Left cardiac atrium (tissue), 4 donors: ENCODE data around the gene C16orf54. TPM values are rescaled to one million over a fixed set of nuclear protein-coding genes. Genes with fewer than 3 reads are reported as not detected.
A peak's percentile ranks its signal among the peaks of the same experiment; 100 is the strongest.
"Not testable (repeated sequence)": the region's sequence is repeated elsewhere in the genome, so short reads cannot be mapped to it uniquely, and the experiment has no call there.

Experiments
- ATAC-seq, 2 donors: fragments of 200-7000 bp; cut with Tn5 transposase; one replicate each; pipeline ENCODE4 v1.9.1; 2020; ENCODE audit warnings: mild to moderate bottlenecking in 2 of 2, moderate library complexity in 2 of 2
- DNase-seq: peaks from one replicate; pipeline ENCODE4 v3.0.0-alpha.2; 2020
- intact Hi-C, 2 donors: fragments of 100-400 bp; cut with DNase I; formaldehyde crosslinking; loops; one replicate each; pipeline versions ENCODE4 v1.14.1 to v1.15.1; 2022 to 2023
- total RNA-seq, 2 donors: library from RNA; stranded (reverse); fragmentation: NEBNext Ultra II Directional; extraction: Animal tissue kit (Norgen Biotek cat#: 25700); gene quantifications; one replicate each; pipeline ENCODE4 v1.2.1, GENCODE V29; 2021
- donor health status: DM: no; HTN: yes; CAD: no.
- donor health status: DM: no; HTN: yes; CAD: no; lungs with severe emphysema.
- donor health status: DM: yes; HTN: yes; CAD: no.
- donor health status: Dilated cardiomyopathy.

The C16orf54 gene
- total RNA-seq, 2 donors from 2014 or later: 1.3 to 1.7 TPM

DNA sequence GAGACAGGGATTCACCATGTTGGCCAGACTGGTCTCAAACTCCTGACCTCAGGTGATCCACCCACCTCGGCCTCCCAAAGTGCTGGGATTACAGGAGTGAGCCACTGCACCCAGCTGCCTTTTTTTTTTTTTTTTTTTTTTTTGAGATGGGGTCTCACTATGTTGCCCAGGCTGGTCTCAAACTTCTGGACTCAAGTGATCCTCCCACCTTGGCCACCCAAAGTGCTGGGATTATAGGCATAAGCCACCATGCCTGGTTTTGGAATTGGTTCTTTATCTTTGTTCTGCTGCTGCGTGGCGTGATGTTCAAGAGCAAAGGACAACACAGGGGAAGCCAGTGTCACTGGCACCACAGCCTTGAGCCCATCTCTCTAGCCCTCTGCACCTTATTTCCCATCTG is 50.1 kb downstream of the C16orf54 start:
- intact Hi-C loops, ATAC-seq: not testable (repeated sequence)

GRCh38 chr16:29694384-29695195 is 51.2 kb downstream of the C16orf54 start:
- ATAC-seq (peak in 1 of 2 donors; percentile 78), DNase-seq (no peak)
- intact Hi-C loops: no loop called here

More for the DNA sequence above, 50.1 kb downstream of the C16orf54 start:
- not testable (repeated sequence) for DNase-seq

- DNase-seq, intact Hi-C loops, ATAC-seq: not testable (repeated sequence)
Measured at GRCh38 chr16:29692606-29693005, 53.2 kb downstream of the C16orf54 start.

Other genes starting within 250 kb of the C16orf54 start
- 10 to 100 TPM; 22.1 to 23.4 TPM for gene NPIPB12, start 239.6 kb downstream of the C16orf54 start, total RNA-seq
- gene SPN, start 82.7 kb downstream of the C16orf54 start, total RNA-seq: 1 to 10 TPM; 1.4 to 3.7 TPM
- gene QPRT, start 66.8 kb downstream of the C16orf54 start, total RNA-seq: 10 to 100 TPM; 20.4 to 22.0 TPM
- not detected for gene ZG16, start 32.3 kb upstream of the C16orf54 start, total RNA-seq
- 10 to 100 TPM; 22.1 to 30.1 TPM for gene KIF22, start 44.8 kb upstream of the C16orf54 start, total RNA-seq
- 10 to 100 TPM; 84.8 to 96.7 TPM for gene MAZ, start 60.5 kb upstream of the C16orf54 start, total RNA-seq
- 1 to 10 TPM; 2.2 to 3.0 TPM for gene PRRT2, start 66.2 kb upstream of the C16orf54 start, total RNA-seq
- gene PAGR1, start 70.2 kb upstream of the C16orf54 start, total RNA-seq: 10 to 100 TPM; 15.1 to 16.6 TPM
- 10 to 100 TPM; 72.7 to 82.4 TPM for gene MVP, start 74.5 kb upstream of the C16orf54 start, total RNA-seq
- 10 to 100 TPM; 88.8 to 90.8 TPM for gene CDIPT, start 117.2 kb upstream of the C16orf54 start, total RNA-seq
- 1 to 10 TPM in 1 of 2 donors, under 1 TPM in 1; 0.82 to 1.8 TPM for gene SEZ6L2, start 153.6 kb upstream of the C16orf54 start, total RNA-seq
- 1 to 10 TPM in 1 of 2 donors, under 1 TPM in 1; 0.59 to 1.0 TPM for gene ASPHD1, start 154.5 kb upstream of the C16orf54 start, total RNA-seq
- gene KCTD13, start 180.2 kb upstream of the C16orf54 start, total RNA-seq: 10 to 100 TPM in 1 of 2 donors, 1 to 10 TPM in 1; 7.6 to 10.1 TPM
- gene TMEM219, start 216.1 kb upstream of the C16orf54 start, total RNA-seq: 10 to 100 TPM; 73.8 to 78.8 TPM
- 10 to 100 TPM; 33.6 to 45.8 TPM for gene TAOK2, start 227.9 kb upstream of the C16orf54 start, total RNA-seq
- 10 to 100 TPM; 13.0 to 18.4 TPM for gene HIRIP3, start 249.6 kb upstream of the C16orf54 start, total RNA-seq